Stimulated activated CD8-positive, alpha-beta memory T cell treated with anti-CD3 and anti-CD28 coated beads, Interleukin-12 subunit alpha, Interleukin-12 subunit beta, amount 100 ng/mL, for 4 hours (primary cell): ENCODE data around the gene C10orf105.

Experiments
- DNase-seq: peaks from one replicate; pipeline ENCODE4 v3.0.0-alpha.2; 2020; ENCODE audit warnings: low read depth

C10orf105 gene

DNA sequence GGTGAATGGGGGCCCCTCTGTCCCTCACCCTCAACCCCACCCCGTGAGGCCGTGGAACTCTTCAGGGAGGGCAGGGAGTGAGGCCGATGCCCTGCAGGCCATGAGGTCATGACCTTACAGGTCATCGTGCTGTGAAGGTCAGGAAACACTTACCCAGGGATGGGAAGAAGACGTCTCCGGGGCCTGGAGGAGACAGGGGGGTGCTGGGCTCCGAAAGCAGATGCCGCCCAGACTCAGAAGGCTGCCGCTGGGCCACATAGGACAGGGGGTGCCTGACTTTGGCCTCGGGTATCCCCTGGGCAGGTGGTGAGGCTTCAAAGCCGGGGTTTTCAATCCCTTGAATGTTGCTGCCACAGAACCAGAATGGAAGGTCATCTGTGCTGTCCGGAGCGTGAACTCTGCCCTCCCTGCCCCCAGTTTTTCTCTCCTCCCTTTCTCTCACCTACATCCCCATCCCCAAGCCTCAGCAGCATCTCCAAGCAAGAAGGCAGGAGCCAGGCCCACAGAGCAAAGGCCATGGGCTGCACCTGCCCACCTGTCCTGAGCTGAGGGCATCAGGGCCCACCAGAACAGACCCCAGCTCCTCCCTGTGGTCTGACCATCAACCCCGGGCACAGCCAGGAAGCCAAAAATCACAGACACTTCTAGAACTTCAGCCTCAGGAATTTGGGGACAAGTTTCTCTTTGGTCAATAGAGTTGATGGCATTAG lies 32.1 kb upstream of the C10orf105 start:
- DNase-seq = no peak

- no peak for DNase-seq
These were observed 31.4 kb upstream of the C10orf105 start for GRCh38 chr10:71750986-71751385.

GRCh38 chr10:71750124-71750841 lies 30.7 kb upstream of the C10orf105 start:
- no peak for DNase-seq

DNA sequence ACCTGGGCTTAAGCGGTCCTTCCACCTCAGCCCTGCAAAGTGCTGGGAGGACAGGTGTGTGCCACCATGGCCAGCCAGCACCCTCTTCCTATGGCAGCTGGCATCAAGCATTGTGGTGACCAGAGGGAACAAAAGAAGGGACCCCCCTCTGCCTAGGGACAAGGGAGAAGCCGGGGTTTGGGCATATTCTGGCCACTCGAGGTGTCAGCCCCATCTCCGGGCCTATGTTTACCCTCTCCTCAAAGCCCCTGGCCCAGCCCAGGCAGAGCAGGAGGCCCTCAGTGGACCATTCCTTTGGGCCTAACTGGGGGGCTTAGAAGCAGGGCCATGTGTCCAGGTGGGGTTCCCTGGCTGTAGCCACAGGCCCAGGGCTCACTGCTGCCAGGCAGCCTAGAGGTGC lies 29.8 kb upstream of the C10orf105 start:
- no peak for DNase-seq

DNA sequence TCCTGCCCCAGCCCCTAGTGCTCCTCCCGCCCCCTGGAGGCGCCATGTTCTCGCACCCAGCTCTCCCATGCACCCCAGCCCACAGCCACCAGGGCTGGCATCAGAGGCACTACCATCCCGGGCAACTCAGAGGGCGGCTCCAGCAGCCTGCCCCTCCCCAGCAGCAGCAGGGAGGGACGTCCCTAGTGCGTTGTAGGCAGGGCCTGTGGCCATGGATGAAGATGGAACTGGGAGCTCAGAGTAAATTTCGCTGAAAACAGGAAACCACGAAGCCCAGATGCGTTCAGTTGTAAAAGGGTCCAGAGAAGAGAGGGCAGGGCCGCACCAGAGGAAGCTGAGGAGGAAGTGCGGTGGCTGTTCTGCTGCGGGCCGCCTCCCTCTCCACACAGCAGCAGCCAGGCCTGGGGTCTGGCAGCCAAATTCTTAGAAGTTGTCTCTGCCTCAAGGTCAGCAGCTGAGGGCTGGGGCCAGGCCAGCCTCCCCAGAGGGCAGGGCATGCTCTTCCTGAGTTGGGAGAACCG lies 29.2 kb upstream of the C10orf105 start:
- peak; percentile 48 for DNase-seq

DNA sequence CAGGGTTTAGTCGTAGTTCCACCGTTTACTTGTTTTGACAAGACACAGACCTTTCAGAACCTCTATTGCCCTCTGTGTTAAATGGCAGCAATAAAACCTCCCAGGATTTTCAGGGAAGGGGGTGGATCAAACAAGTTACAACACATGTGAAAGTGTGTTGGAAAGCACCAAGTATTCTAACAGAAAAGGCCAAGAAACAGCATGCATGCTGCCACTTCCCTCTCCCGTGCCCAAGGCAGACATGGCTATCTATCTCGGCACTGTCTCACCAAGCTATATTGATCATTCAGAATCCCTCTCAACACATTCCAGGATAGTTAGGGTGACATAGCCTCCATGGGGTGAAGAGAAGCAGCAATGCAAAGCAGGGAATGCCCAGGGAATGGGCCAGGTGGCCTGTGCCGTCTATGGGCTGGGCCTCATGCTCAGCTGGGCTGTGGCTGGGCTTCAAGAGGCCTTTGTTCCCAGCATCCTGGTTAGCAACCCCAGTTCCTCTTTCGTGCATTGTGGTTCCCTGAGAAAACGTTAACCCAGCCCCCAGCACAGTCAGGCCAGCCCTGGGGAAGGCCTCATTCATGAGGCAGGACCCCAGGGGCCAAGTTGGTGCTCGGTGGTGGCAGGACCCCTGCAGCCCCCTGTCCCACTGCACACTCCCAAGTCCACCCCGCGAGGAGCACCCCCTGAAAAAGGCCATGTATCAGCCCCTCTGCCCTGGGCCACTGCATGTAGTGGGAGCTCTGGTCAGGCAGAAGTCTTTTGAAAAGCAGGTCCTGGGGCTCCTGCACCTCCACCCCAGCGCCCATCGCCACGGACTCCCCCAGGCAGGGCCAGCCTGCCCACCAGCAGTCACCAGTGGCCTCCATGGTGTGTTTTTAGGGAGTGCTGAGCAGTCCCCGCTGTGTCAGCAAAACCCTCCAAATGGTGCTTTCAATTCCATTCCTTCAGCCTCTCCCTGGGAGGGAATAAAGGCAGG lies 28.3 kb upstream of the C10orf105 start:
- no peak for DNase-seq

DNA sequence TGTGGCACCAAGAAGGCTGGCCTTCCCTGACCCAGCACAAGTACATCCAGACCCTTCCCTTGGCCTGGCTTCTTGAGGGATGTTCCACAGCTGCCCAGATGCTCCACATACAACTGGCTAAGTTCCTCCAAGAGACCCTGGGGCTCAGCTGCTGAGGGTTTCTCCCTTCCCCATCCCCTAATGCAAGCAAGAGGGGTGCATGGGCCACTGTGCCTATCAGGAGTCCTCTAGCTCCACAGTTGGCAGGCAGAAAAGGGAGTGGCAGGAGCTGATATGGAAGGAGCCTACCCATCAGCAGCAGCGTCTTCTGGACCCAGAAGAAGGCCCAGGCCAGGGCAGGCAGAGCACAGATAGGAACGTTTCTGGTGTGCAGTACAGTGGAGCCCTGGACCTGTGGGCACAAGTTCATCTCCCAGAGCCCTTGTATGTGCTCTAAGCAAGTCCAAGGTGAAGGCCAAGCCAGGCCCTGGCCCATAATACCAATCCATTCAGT lies 27.5 kb upstream of the C10orf105 start:
- DNase-seq = no peak

GRCh38 chr10:71746344-71747037 lies 26.9 kb upstream of the C10orf105 start:
- DNase-seq = no peak

DNA sequence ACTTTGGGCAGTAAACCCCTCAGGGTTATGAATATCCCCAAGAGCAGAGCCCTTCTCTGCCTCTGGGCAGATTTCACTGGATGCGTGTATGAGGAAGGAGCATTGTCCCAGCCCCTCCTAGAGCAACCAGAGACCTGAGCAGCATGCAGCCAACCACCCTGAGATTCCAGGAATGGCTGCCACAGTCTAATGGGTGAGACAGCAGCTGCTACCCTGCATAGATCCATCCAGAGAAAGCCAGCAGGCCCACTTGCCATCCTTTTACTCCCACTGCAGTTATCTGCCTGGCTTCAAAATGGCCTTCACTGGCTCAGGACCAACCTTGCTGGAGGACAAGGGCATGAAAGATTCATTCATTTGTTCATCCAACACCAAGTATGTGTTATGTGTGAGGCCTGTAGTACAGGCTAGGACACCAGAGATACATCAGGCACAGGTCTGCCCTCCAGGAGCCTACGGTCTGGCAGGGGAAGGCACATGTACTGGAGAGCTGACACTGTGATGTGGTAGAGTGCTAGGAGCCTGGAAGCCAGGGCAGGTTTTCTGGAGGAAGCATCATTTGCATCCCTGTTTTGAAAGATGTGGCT lies 26.2 kb upstream of the C10orf105 start:
- DNase-seq = no peak

GRCh38 chr10:71744897-71745663 lies 25.5 kb upstream of the C10orf105 start:
- no peak for DNase-seq

GRCh38 chr10:71743866-71744265 lies 24.3 kb upstream of the C10orf105 start:
- no peak for DNase-seq

GRCh38 chr10:71743089-71743838 lies 23.7 kb upstream of the C10orf105 start:
- no peak for DNase-seq

GRCh38 chr10:71742301-71743088 lies 22.9 kb upstream of the C10orf105 start:
- no peak for DNase-seq

DNA sequence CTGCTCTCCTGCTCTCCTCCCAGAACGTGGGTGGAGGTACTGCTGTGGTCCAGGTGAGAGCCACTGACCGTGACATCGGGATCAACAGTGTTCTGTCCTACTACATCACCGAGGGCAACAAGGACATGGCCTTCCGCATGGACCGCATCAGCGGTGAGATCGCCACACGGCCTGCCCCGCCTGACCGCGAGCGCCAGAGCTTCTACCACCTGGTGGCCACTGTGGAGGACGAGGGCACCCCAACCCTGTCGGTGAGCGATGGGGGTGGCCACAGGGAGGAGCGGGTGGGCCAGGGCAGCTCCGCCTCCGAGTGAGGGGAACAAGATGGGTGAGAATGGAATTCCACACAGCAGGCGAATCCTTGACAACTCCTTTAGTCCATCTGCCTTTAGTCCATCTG lies 22.1 kb upstream of the C10orf105 start:
- DNase-seq = no peak

- no peak for DNase-seq
These were observed 21.5 kb upstream of the C10orf105 start for GRCh38 chr10:71741029-71741428.

- no peak for DNase-seq
These were observed 20.6 kb upstream of the C10orf105 start for GRCh38 chr10:71740069-71740653.

GRCh38 chr10:71739358-71739900 lies 19.9 kb upstream of the C10orf105 start:
- DNase-seq = no peak

DNA sequence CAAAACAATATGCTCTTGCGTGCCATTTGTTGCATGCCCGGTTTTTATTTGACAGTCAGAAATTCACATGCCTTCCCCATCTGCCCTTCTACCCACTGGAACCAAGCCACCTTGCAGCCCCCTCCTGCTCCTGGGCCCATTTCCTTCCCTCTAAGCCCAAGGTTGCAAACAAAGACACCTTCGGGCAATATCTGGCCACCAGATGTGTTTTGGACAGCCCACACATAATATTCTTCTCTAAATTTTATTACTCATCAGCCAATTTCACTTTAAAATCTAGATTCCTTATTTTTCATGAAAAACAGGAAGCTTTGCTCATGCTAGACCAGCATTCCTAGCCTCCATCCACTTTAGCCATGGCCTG lies 18.2 kb upstream of the C10orf105 start:
- DNase-seq = no peak
